NCI-H526 (cell line): ENCODE results near the gene BOK.
A peak's percentile ranks its signal among the peaks of the same experiment; 100 is the strongest.
"Not testable (repeated sequence)": the region's sequence is repeated elsewhere in the genome, so short reads cannot be mapped to it uniquely, and the experiment has no call there.

Experiments
- DNase-seq, 2 experiments: peaks; one replicate each; lab custom pipeline; 2025; lab: John Stamatoyannopoulos, UW

The BOK gene

DNA sequence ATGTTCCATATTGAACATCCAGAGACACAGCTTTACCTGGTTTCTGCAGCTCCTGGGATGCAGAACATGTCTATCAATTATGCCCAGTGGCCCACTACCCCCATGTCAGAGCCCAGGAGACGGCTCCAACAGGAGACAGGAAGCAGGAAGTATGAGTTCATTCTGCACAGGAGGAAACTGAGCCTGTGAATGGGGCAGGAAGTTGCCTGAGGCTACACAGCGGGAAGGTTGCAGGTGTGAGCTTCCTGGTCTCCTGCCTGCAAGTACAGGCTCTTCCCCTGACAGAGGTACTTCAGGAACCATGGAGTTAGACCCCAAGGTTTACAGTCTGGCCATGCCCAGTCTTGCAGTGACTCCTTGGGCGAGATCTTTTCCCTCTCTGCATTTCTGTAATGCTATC lies 2.8 kb upstream of the BOK start:
- no peak for DNase-seq

DNA sequence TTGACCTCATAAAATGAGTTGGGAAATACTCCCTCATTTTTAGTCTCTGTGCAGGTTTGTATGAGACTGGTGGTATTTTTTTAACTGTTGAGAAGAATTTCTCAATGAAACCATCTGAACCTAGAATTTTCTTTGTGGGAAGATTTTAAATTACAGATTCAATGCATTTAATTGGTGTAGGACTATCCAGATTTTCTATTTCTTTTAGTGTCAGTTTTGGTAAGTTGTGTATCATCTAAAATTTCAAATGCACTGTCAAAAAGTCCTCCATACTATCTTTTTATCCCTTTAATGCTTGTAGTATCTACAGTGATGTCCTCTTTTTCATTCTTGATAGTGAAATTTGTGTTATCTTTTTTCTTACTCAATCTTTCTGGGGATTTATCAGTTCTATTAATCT lies 1.8 kb upstream of the BOK start:
- no peak for DNase-seq

DNA sequence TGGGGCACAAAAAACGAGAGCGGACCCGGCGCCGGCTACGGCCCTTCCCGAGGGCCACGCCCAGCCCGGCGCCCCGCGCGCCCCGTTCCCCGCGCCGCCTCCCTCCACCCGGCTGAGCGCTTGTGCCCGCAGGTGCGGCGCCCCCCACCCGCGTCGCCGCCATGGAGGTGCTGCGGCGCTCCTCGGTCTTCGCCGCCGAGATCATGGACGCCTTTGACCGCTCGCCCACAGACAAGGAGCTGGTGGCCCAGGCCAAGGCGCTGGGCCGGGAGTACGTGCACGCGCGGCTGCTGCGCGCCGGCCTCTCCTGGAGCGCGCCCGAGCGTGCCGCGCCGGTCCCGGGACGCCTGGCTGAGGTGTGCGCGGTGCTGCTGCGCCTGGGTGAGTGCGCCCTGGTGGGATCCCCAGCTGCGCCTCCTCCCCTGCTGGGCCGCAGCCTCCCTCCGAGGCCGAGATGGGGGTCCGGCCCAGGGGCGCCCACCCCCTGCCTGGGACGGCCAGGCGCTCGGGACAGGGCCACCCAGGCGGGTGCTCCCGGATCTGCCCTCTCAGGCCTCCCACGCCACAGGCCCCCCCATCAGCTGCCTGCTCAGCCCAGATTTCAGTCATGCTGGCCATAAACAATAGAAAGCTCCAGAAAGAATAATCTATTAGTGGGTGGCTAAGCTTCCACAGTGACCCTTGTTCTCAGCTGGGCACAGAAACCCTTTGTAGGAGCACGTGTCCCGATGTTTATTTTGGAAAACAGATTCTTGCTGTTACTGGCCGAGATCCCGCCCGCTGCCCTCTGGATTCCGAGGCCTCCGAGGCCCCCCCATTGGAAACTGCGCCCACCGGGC lies 997 bp downstream of the BOK start:
- peak in 1 of 2 experiments; percentile 76 for DNase-seq

DNA sequence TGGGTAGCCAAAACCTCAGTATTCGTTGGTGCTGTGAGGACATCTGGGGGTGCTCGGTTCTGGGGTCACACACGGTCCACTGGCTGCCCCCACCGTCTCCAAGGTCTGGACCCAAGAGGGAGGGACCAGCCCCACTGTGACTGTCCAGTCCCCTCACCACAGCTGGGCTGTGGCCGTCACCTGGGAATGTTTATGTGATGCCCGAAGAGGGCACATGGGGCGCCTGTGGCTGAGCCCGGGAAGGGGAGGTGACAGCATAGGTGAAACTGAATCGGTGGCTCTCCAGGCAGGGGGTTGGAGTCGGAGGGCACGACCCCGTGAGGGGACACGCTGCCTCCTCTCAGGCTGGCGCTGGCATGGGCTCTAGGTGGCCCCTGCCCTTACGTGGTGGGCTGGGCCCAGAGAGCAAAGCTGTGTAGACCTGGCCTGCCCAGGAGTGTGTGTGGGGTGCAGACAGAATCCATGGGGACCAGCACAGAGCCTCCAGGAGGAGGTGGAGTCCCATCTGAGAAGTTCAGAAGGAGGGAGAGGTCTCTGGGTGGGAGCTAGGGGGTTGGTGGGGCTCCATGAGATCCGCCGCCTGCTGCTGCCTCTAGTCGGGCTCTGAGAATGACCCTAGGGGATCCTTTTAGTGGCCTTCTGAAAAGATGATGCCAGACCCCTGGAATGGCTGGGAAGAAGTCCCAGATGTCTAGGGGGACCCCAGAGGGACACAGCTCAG lies 1.8 kb downstream of the BOK start:
- no peak for DNase-seq

DNA sequence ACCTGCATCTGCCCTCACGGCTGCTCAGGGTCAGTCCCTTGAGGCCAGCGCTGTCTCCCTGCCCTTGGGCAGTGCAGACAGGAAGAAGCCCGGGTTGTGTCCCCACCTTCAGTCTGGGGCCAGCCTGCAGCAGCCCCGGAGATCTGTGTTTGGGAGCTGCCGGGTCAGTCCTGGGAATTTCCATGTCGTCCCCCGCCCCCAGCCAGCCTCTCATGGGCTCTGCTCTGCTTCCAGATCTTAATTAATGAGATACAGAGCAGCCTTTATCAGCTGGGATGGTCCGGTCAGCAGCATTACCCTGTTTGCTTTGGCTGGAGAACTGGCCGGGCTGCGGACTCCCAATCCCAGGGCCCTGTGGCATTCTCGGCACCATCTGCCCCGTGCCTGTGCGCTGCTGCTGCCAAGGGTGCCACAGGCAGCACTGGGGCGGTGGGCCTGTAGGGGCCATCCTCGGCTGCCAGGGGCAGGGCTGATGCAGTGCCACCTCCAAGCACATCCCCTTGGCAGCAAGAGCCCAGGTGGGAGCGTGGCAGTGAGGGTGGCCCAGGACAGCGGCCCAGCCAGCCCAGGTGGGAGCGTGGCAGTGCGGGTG lies 2.4 kb downstream of the BOK start:
- DNase-seq: no peak

DNA sequence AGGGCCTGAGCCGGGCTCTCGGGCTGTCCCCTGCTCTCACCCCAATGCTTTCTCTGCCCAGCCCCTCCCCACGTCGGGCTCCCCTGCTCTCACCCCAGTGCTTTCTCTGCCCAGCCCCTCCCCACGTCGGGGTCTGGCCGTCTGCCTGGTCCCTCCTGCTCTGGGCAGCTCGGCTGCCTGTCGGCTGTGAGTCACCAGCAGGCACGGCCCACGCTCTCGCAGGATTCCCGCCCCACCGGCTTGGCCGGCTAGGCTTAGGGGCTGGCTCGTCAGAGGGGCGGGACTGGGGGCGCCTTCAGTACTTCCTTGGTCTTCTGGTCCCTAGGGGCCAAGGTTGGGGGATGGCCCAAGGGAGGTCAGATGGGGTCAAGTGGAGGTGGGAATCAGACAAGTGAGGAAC lies 3.3 kb downstream of the BOK start:
- no peak for DNase-seq

DNA sequence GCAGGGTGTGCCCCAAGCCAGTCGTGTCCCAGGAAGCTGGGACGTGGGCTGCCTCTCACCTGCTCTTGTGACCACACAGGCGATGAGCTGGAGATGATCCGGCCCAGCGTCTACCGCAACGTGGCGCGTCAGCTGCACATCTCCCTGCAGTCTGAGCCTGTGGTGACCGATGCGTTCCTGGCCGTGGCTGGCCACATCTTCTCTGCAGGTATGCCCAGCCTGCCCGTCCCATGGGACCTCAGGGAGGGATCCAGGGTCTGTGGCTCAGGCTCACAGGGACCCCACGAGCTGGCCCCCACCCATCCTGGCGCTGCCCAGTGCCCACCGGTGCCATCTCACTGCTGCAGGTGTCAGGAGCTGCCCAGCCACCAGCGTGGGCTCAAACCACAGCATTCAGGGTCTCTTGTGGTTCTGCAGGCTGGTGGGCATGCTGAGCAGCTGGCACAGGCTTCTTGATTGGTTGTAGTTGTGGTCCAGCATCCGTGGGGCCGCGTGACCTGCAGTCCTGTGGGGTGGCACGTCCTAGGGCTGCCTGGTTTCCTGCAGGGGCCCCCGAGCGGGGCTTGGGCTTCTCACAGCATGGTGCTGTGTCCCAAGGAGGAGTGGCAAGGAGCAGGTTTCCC lies 3.8 kb downstream of the BOK start:
- no peak for DNase-seq

DNA sequence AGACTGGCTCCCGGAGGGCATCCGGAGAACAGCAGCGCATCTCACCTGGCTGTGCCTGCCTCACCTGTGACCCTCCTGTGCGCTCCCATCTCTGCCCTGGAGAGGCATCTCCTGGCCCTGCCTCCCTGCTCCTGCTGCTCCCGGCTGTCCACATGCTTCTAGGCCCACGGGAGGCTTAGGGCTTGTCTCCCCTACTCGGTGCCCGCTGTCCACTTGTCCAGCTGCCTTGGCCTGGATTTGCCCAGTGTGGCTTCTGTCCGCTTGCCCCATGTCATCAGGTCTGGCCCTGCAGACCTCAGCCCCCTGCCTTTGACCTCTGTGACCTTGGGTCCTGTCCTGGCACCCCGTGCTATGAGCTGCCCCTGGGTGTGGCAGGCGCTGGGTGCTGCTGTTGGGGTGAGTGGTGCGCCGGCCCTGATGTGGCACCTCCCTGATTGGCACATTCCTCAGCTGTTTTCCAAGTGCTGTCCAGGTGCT lies 4.5 kb downstream of the BOK start:
- no peak for DNase-seq

DNA sequence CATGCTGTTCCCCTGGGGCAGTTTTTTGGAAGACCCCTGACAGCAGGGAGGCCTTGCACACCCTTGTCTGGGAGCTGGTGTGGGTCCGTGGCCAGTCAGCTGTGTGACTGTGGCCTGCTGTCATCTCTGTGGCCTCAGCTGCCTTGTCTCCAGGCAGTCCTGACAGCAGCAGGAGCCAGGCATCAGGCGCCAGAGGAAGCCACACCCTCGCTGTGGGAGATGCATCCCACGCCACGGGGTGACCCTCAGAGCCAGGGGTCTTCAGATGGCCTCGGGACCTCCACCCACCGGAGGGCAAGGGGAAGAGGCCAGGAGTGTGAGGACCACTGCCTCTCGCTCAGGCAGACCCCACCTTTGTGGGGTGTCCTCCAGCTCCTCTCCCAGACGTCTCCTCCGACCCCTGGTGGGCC lies 5.0 kb downstream of the BOK start:
- no peak for DNase-seq

DNA sequence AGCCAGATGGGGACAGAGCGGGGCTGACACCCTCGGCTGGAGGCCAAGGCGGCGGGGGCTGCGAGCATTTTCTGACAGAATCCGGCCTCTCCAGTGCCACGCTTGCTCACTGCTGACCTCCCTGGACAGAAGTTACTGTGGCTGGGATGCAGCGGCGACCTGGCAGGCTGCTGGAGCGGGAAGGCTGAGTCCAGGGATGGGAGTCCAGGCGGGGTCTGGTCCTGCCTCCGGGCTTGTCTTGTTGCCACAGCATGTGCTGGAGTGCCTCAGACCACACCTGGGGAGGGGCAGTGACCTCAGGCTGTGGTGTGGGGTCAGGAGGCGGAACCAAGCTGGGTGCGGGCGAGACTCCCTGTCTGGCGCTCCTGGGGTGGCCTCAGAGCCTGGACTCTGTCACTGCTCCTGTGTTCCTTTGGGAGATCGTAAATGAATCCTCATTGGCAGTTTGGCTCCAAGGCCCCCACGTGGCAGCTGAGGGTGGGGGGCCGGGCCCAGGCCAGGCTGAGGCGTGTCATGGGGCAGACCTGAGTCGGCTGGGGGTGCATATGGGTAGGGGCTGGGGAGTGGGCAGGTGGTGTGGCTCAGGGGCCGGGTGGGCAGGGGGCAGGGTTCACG lies 5.5 kb downstream of the BOK start:
- DNase-seq: peak in 1 of 2 experiments; percentile 23

DNA sequence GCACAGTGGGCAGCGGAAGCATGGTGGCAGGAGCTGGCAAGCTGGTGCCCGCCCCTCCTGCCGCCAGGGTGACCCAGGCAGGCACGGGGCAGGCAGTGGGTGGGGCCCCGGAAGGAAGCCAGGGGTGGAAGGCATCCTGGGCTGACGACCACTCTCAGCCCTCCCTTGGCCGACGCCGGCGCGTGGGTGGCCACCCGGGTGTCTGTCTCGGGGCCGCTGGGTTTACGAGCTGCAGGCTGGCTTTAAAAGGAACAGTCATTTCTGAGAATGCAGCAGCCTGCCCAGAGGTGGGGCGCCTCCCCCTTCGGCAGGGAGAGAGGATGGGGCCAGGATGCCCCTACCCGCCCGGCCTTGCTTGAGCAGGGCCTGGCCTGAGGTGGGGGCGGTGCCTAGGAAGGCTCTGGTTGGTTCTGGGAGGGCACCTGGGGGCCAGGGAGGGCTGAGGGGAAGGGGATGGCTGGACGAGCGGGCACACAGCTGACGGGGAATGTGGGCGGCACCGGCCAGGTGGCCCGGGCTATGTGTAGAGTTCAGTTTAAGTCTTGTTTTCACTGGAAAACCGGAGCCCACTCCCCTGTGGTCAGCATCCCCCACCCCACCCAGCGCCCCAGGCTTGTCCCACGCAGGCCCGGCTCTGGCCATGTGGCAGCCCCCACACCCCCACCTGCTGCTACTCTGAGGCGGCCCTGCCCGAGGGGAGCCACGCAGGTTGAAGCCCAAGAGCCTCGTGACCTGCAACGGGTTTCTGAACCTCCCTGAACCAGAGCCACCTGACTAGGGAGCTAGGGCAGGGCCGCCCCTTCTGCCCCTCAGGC lies 6.3 kb downstream of the BOK start:
- no peak for DNase-seq

DNA sequence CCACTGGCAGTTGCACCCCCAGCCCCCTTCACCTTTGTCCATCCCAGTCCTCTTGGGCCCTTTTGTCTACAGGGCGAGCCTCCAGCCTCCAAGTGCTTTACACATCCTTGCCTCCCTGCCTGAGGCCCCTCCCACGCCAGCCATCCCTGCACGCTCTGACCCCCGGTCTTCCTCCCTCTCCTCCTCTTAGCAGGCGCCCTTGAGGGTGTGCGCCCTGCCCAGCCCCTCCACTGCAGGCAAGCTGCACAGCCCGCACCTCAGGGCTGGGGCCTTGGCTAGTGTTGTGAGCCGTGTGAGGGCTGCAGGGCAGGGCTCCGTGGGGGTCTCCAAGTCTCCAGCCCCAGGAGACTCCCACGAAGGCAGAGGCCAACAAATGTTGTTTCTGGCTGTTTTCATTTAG lies 6.9 kb downstream of the BOK start:
- DNase-seq: no peak

DNA sequence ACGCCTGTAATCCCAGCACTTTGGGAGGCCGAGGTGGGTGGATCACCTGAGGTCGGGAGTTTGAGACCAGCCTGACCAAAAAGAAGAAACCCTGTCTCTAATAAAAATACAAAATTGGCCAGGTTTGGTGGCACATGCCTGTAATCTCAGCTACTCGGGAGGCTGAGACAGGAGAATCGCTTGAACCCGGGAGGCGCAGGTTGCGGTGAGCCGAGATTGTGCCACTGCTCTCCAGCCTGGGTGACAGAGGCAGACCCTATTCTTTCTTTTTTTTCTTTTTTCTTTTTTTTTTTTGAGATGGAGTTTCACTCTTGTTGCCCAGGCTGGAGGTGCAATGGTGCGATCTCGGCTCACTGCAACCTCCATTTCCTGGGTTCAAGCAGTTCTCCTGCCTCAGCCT lies 7.5 kb downstream of the BOK start:
- DNase-seq: not testable (repeated sequence)

DNA sequence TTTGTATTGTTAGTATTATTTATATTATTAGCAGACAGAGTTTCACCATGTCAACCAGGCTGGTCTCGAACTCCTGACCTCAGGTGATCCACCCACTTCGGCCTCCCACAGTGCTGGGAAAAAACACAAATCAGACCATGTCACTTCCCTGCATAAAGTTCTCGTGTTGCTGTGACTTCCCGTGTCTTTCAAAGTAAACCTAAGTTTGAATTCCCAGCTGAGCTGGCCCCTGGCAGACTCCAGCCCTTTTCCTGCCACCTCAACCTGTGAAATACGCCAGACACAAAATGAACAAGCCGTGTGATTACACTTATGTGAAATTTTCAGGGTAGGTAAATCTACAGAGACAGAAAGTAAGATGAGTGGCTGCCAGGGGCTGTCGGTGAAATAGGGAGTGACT lies 7.9 kb downstream of the BOK start:
- no peak for DNase-seq

DNA sequence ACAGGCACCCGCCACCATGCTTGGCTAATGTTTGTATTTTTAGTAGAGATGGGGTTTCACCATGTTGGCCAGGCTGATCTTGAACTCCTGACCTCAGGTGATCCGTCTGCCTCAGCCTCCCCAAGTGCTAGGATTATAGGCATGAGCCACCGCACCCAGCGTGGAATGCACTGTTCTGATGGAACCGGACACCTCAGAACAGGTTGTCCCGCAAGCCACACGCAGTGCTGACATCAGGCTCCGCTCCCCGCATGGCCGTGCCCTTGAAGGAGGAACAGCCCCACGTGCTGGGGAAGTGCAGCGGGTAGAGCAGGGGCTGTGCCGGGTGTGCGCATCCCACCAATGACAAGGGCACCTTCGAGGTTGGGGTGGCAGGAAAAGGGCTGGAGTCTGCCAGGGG lies 8.7 kb downstream of the BOK start:
- not testable (repeated sequence) for DNase-seq

DNA sequence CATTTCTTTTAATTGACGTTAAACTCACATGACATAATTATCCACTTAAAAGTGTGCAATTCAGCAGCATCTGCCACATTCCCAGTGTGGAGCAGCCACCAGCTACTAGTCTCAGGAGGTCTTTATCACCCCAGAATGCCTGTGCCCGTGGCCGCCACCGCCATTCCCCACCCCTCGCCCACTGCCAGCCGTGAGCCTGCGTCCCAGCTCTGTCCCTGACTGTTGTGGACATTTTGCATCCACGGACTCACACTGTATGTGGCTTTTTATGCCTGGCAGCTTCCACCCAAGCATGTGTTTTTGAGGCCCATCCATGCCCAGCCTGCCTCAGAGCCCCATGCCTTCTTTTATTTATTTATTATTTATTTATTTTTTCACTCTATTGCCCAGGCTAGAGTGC lies 9.2 kb downstream of the BOK start:
- DNase-seq: no peak

DNA sequence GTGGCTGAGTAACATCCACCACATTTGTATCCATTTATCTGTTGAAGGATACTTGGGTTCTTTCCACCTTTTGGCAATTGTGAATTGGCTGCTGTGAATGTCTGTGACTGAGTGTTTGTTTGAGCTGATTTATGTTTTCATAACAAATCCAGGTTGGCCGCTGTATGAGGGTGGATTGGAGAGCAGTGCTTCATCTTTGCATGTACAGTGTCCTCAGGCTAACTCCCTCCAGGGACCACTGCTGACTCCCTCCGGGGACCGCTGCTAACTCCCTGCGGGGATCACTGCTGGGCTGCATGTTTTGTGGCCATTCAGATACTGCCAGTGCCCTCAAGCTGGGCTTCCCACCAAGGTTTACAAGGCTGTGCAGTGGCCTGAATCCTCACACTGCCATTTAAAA lies 10.2 kb downstream of the BOK start:
- DNase-seq: no peak

DNA sequence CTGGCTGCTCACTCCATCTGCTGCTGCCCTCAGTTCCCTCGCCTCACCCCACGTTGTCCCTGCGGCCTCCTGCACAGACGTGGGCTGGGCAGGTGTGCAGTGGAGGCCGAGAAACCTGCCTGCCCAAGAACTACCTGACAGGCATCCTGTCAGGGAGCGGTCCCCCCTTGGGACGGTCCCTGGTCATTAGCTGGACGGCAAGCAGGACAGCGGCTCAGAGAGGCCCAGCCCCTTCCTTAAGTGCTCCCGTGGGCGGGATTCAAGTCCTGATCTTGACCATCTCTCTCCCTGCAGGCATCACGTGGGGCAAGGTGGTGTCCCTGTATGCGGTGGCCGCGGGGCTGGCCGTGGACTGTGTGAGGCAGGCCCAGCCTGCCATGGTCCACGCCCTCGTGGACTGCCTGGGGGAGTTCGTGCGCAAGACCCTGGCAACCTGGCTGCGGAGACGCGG lies 11.3 kb downstream of the BOK start:
- DNase-seq: no peak

DNA sequence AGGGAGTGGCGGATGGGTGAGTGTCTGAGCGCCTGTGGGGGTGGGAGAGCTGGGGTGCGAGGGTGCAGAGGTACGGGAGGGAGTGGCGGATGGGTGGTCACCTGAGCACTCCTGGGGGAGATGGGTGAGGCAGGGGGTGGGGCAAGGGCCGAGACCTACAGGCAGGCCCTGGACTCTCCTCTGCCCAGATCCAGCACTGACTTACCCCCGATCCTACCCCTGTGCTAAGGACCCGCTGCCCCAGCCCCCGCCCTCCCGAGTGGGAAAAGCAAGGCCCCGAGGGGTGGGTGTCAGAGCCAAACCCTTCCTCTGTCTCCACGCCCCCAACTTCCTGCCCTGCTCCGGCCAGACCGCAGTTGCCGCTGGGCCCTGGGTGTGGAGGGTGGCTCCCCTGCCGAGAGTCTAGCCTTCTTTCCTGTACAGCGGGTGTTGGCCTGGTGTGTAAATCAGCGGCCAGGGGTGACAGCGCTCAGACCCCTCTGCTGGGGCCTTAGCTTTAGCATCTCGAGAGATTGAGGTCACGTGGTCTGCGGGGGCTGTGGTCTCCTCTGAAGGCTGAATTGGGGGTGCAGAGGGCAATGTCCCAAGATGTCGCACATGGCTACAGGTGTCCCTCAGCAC lies 12.5 kb downstream of the BOK start:
- no peak for DNase-seq

DNA sequence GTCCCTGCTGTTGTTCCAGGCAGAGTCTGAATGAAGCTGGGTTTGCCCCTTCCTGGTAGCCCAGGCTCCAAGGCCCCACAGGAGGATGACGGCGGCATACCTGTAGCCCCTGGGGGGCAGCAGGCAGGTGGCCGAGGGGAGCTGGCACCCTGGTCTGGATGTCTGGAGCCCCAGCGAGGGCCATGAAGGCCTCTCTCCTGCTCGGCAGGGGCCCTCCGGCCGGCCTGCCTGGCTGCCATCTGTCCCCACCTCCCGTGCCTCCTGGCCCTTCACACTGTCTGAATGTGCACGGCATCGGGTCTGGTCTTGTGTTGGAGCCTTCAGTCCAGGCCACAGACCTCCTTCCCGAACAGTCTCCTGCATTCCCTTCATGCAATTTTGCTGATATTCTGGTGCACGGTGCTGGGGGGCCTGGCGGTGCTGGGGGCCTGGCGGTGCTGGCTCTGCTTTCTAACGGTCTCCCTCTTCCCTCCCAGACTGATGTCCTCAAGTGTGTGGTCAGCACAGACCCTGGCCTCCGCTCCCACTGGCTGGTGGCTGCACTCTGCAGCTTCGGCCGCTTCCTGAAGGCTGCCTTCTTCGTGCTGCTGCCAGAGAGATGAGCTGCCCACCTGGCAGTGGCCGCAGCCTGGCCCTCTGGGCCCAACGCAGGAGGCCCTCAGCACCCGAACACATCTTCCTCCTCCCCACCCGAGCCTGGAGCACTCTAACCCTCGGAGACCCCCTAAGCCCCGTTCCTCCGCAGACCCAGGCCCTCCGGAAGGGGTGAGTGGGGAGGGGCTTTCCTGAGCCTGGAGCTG lies 13.5 kb downstream of the BOK start:
- DNase-seq: no peak
